HCT116 (cell line): ENCODE data around the gene UQCRH. TPM values are rescaled to one million over a fixed set of nuclear protein-coding genes. Genes with fewer than 3 reads are reported as not detected.

Source experiments
- ATAC-seq: fragments of 200-7000 bp; cut with Tn5 transposase; 2 replicates; pipeline ENCODE4 v1.9.1; 2020; ENCODE audit warnings: mild to moderate bottlenecking, moderate library complexity
- BruUV-seq: library from RNA; stranded (reverse); fragments of 400-500 nt; replicated peaks from 2 replicates; lab custom pipeline; 2021; lab: Mats Ljungman, UMichigan
- CTCF ChIA-PET: fragments of 300-600 bp; sonication (Branson Sonifier 250); formaldehyde crosslinking; loops from one replicate; lab custom pipeline; 2021; ENCODE audit warnings: antibody characterized with exemption; lab: Charles Lee
- POLR2A ChIA-PET: fragments of 300-600, 350-600 bp; sonication (Branson Sonifier 250); formaldehyde crosslinking; loops from one replicate; lab custom pipeline; 2021; ENCODE audit warnings: antibody characterized with exemption; lab: Charles Lee
- RAD21 ChIA-PET, 2 experiments: fragments of 300-600 bp; sonication (Branson Sonifier 250); formaldehyde crosslinking; loops; one replicate each; lab custom pipeline; 2023; ENCODE audit warnings: low total read pairs in 2 of 2; ENCODE audit not compliant: uncharacterized antibody in 2 of 2, unreplicated experiment in 2 of 2, low non-redundant PET in 1 of 2; lab: Charles Lee
- DNase-seq: peaks from one replicate; pipeline ENCODE4 v3.0.0-alpha.2; 2010; ENCODE audit warnings: low read depth, low spot score
- H2AFZ ChIP-seq: fragments of 200-600 bp; shearing (Covaris generic), sonication (generic); 2 replicates; pipeline ENCODE4 v1.6.1; 2017; ENCODE audit warnings: low read depth, mixed run types, mixed read lengths, antibody characterized with exemption, low read length; ENCODE audit not compliant: poor library complexity, severe bottlenecking
- H3K27ac ChIP-seq: 2 replicates; pipeline ENCODE4 v1.5.1; 2012; ENCODE audit warnings: low read depth, low read length
- H3K27me3 ChIP-seq: fragments of 200-600 bp; sonication (generic); 2 replicates; pipeline ENCODE4 v1.6.1; 2016; ENCODE audit warnings: mixed run types, low read length, mixed read lengths; ENCODE audit not compliant: insufficient read depth
- H3K36me3 ChIP-seq, 2 experiments: fragments of 200-500 bp in 1 of 2; fragments of 200-600 bp in 1 of 2; sonication (Bioruptor generic) in 1 of 2; sonication (generic) in 1 of 2; 2 replicates each; pipeline versions ENCODE4 v1.5.1 to v1.6.1; 2014 to 2016; ENCODE audit warnings: low read length in 2 of 2, inconsistent platforms in 1 of 2, mixed read lengths in 1 of 2, mixed run types in 1 of 2; ENCODE audit not compliant: insufficient read depth in 2 of 2, control insufficient read depth in 1 of 2
- H3K4me1 ChIP-seq, 2 experiments: fragments of 200-600 bp in 1 of 2; sonication (generic) in 1 of 2; 2 replicates each; pipeline versions ENCODE4 v1.5.1 to v1.6.1; 2012 to 2017; ENCODE audit warnings: low read length in 2 of 2, inconsistent platforms in 1 of 2, mild to moderate bottlenecking in 1 of 2, mixed read lengths in 1 of 2, mixed run types in 1 of 2, moderate library complexity in 1 of 2; ENCODE audit not compliant: insufficient read depth in 2 of 2, control insufficient read depth in 1 of 2
- H3K4me2 ChIP-seq: fragments of 200-600 bp; sonication (generic); 2 replicates; pipeline ENCODE4 v1.6.1; 2017; ENCODE audit warnings: mixed run types, low read length, mixed read lengths
- H3K4me3 ChIP-seq, 2 experiments: fragments of 200-600 bp in 1 of 2; sonication (generic) in 1 of 2; replicated peaks in 1 of 2; 2 replicates each; pipeline ENCODE4 v1.5.1; 2011 to 2016; ENCODE audit warnings: low read length in 2 of 2, control low read depth in 1 of 2, low read depth in 1 of 2, mild to moderate bottlenecking in 1 of 2, mixed read lengths in 1 of 2, mixed run types in 1 of 2
- H3K79me2 ChIP-seq: fragments of 200-600 bp; sonication (generic); 2 replicates; pipeline ENCODE4 v1.6.1; 2017; ENCODE audit warnings: mild to moderate bottlenecking, mixed run types, low read length, moderate library complexity, mixed read lengths; ENCODE audit not compliant: insufficient read depth
- H3K9ac ChIP-seq: fragments of 200-600 bp; sonication (generic); 2 replicates; pipeline ENCODE4 v1.6.1; 2016; ENCODE audit warnings: low read length, mixed read lengths
- H3K9me2 ChIP-seq: fragments of 200-600 bp; sonication (generic), shearing (Covaris generic); 2 replicates; pipeline ENCODE4 v1.6.1; 2017; ENCODE audit warnings: mixed run types, mild to moderate bottlenecking, moderate library complexity; ENCODE audit not compliant: insufficient read depth
- H3K9me3 ChIP-seq, 2 experiments: fragments of 200-500 bp in 1 of 2; fragments of 200-600 bp in 1 of 2; sonication (Bioruptor generic) in 1 of 2; sonication (generic) in 1 of 2; 2 replicates each; pipeline ENCODE4 v1.6.1; 2014 to 2017; ENCODE audit warnings: low read length in 2 of 2, mixed read lengths in 2 of 2, inconsistent platforms in 1 of 2, low read depth in 1 of 2, mild to moderate bottlenecking in 1 of 2, mixed run types in 1 of 2, moderate library complexity in 1 of 2; ENCODE audit not compliant: control insufficient read depth in 1 of 2, insufficient read depth in 1 of 2
- H4K20me1 ChIP-seq: fragments of 200-600 bp; sonication (generic), shearing (Covaris generic); 2 replicates; pipeline ENCODE4 v1.6.1; 2017; ENCODE audit warnings: mixed run types, mild to moderate bottlenecking, moderate library complexity; ENCODE audit not compliant: insufficient read depth
- CBX3 ChIP-seq: IDR thresholded peaks from 2 replicates; pipeline ENCODE4 v1.6.1; 2012; ENCODE audit warnings: low read depth
- EZH2phosphoT487 ChIP-seq: fragments of 200-600 bp; IDR thresholded peaks from 2 replicates; pipeline ENCODE4 v1.6.1; 2018; ENCODE audit warnings: antibody characterized with exemption, borderline replicate concordance
- POLR2AphosphoS5 ChIP-seq: IDR thresholded peaks from 2 replicates; pipeline ENCODE4 v1.6.1; 2011; ENCODE audit warnings: mild to moderate bottlenecking, low read depth, low read length, moderate library complexity
- RAD21 ChIP-seq: IDR thresholded peaks from 2 replicates; pipeline ENCODE4 v1.6.1; 2012; ENCODE audit warnings: low read depth, mild to moderate bottlenecking
- REST ChIP-seq: IDR thresholded peaks from 2 replicates; pipeline ENCODE4 v1.6.1; 2012; ENCODE audit warnings: low read depth
- SIN3A ChIP-seq: IDR thresholded peaks from 2 replicates; pipeline ENCODE4 v1.6.1; 2012; ENCODE audit warnings: low read depth
- TCF7L2 ChIP-seq: IDR thresholded peaks from 2 replicates; pipeline ENCODE4 v1.7.0; 2011; ENCODE audit warnings: borderline replicate concordance, inconsistent platforms; ENCODE audit not compliant: insufficient read depth, insufficient read length; ENCODE audit errors: extremely low read depth
- intact Hi-C: fragments of 100-400 bp; cut with micrococcal nuclease; formaldehyde crosslinking; loops from 2 replicates; pipeline ENCODE4 v1.10.0; 2022
- total RNA-seq: library from RNA; stranded (reverse); gene quantifications from one replicate; pipeline ENCODE4 v1.2.1, GENCODE V29; 2021; ENCODE audit not compliant: unreplicated experiment

Gene UQCRH
- total RNA-seq, 1 experiment from 2014 or later: 514 TPM

- TF ChIP-seq REST (no peak), TCF7L2 (no peak), EZH2phosphoT487 (no peak), POLR2AphosphoS5 (no peak), SIN3A (no peak), CBX3 (no peak), RAD21 (no peak)
Observed at GRCh38 chr1:46288485-46289133, 14.9 kb upstream of the UQCRH start (continued).

GRCh38 chr1:46289134-46289494 is 14.4 kb upstream of the UQCRH start:
- DNase-seq (no peak), ATAC-seq (no peak)
- H3K4me3 ChIP-seq: no peak overlapping the region
- H3K27me3 ChIP-seq: no peaks in the 10 kb centered on the region
- no TSS peak for BruUV-seq
- H4K20me1 ChIP-seq: no peaks in the 10 kb centered on the region
- H3K9me2 ChIP-seq: no peaks in the 10 kb centered on the region
- H3K4me1 ChIP-seq: no peaks in the 10 kb centered on the region
- ChIA-PET CTCF (no interaction called here), RAD21 (no interaction called here)
- no peak overlapping the region for H2AFZ ChIP-seq
- H3K9me3 ChIP-seq: no peaks in the 10 kb centered on the region
- no peak overlapping the region for H3K4me2 ChIP-seq
- H3K79me2 ChIP-seq: no peaks in the 10 kb centered on the region
- no peak overlapping the region for H3K9ac ChIP-seq
- H3K27ac ChIP-seq: no peak overlapping the region
- TF ChIP-seq CBX3: no peak
- TF ChIP-seq, all 23 proteins: peak for 0
- peaks cover 0 to 1% of the 10 kb centered on the region in 2 experiments; a peak in 2 of 4 replicates for H3K36me3 ChIP-seq
- POLR2A ChIA-PET: no interaction called here
- intact Hi-C loops: no loop called here
